Right lobe of liver (tissue), 6 donors: ENCODE results near the gene CLPTM1. TPM values are rescaled to one million over a fixed set of nuclear protein-coding genes. Genes with fewer than 3 reads are reported as not detected.

ENCODE experiments used
- ATAC-seq, 4 donors: fragments of 200-7000 bp; cut with Tn5 transposase; one replicate each; pipeline ENCODE4 v1.9.1; 2020; ENCODE audit warnings: mild to moderate bottlenecking in 4 of 4, moderate library complexity in 4 of 4
- DNase-seq, 3 donors: peaks; one replicate each; pipeline ENCODE4 v3.0.0-alpha.2; 2020
- H3K27ac ChIP-seq, 3 donors: fragments of 200-600 bp; one replicate each; pipeline ENCODE4 v1.8.0; 2022
- H3K27me3 ChIP-seq, 2 donors: fragments of 200-600 bp; one replicate each; pipeline ENCODE4 v1.8.0; 2022
- H3K36me3 ChIP-seq, 4 donors: fragments of 200-600 bp; sonication (generic) in 1 of 4; one replicate each; pipeline versions ENCODE4 v1.5.1 to v1.8.0; 2017 to 2022; ENCODE audit warnings: control low read depth in 1 of 4
- H3K4me1 ChIP-seq, 4 donors: fragments of 200-600 bp; sonication (generic) in 1 of 4; one replicate each; pipeline versions ENCODE4 v1.5.1 to v1.8.0; 2017 to 2022; ENCODE audit warnings: control low read depth in 1 of 4
- H3K4me3 ChIP-seq, 3 donors: fragments of 200-600 bp; one replicate each; pipeline ENCODE4 v1.8.0; 2022
- H3K9me3 ChIP-seq, 4 donors: fragments of 200-600 bp; sonication (generic) in 1 of 4; one replicate each; pipeline versions ENCODE4 v1.5.1 to v1.8.0; 2017 to 2022; ENCODE audit warnings: control low read depth in 1 of 4
- POLR2A ChIP-seq: fragments of 450-650 bp; IDR thresholded peaks from one replicate; pipeline ENCODE4 v1.6.1; 2017; ENCODE audit warnings: antibody characterized with exemption, mild to moderate bottlenecking
- WGBS: methylation state at CpG from one replicate; pipeline ENCODE4 v1.1.6; 2018; ENCODE audit warnings: low coverage, low lambda C conversion rate; ENCODE audit not compliant: insufficient coverage; ENCODE audit errors: missing lambda C conversion rate; 5-methylcytosine and 5-hydroxymethylcytosine counted together
- intact Hi-C, 2 donors: fragments of 100-400 bp; cut with DNase I; formaldehyde crosslinking; loops; one replicate each; pipeline versions ENCODE4 v1.11.2 to v1.14.1; 2022
- total RNA-seq, 6 experiments: library from RNA; depleted of rRNA in 2 of 6; stranded (reverse); fragments of >200 nt in 2 of 6; fragmentation: NEBNext Ultra II Directional in 3 of 6; extraction: Animal tissue kit (Norgen Biotek cat#: 25700) in 3 of 6; gene quantifications; one replicate each; pipeline versions ENCODE4 v1.1.0 to v1.2.4, GENCODE V29; 2016 to 2023
- TF ChIP-seq, protein P1 (sequence below), 4 donors: fragments of 200-600 bp in 3 of 4; fragments of 450-650 bp in 1 of 4; IDR thresholded peaks; one replicate each; pipeline versions ENCODE4 v1.5.1 to v1.8.0; 2016 to 2022; ENCODE audit warnings: antibody characterized with exemption in 4 of 4, mild to moderate bottlenecking in 2 of 4
- donor health status: DM: no; HTN: yes; CAD: no.
- donor health status: DM: no; HTN: no; CAD: no.
- donor health status: DM: no; HTN: no; CAD: no.
- donor health status: DM: no; HTN: yes; CAD: no.
- donor health status: DM: no; HTN: yes; CAD: no.

The CLPTM1 gene
- total RNA-seq, 6 experiments from 2014 or later = 78.7 to 90.6 (median 83.9) TPM

DNA sequence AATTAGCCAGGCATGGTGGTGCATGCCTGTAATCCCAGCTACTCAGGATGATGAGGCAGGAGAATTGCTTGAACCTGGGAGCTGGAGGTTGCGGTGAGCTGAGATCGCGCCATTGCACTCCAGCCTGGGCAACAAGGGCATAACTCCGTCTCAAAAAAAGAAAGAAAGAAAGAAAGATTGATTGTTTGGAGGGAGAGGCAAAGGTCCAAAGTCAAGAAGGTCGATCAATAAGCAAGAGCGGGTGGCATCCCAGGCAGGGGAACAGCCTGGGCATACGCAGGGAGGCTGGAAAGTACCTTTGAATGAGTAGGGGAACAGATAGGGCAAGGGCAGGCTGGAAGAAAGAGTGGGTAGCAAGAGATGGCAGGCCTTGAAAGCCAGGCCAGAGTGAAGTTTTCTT, 25.1 kb upstream of the CLPTM1 start:
- Histone ChIP-seq H3K9me3 (no peaks in the 10 kb centered on the region), H3K4me1 (peaks cover 0 to 76% (median 31%) of the 10 kb centered on the region in 4 donors), H3K27ac (peak overlapping the region in 2 of 3 donors; percentile 66 to 85), H3K36me3 (no peaks in the 10 kb centered on the region), H3K4me3 (no peak overlapping the region), H3K27me3 (no peaks in the 10 kb centered on the region)
- DNase-seq (peak in 1 of 3 donors; percentile 73), ATAC-seq (peak; percentile 27 to 55 (median 49))
- TF ChIP-seq, protein P1, sequence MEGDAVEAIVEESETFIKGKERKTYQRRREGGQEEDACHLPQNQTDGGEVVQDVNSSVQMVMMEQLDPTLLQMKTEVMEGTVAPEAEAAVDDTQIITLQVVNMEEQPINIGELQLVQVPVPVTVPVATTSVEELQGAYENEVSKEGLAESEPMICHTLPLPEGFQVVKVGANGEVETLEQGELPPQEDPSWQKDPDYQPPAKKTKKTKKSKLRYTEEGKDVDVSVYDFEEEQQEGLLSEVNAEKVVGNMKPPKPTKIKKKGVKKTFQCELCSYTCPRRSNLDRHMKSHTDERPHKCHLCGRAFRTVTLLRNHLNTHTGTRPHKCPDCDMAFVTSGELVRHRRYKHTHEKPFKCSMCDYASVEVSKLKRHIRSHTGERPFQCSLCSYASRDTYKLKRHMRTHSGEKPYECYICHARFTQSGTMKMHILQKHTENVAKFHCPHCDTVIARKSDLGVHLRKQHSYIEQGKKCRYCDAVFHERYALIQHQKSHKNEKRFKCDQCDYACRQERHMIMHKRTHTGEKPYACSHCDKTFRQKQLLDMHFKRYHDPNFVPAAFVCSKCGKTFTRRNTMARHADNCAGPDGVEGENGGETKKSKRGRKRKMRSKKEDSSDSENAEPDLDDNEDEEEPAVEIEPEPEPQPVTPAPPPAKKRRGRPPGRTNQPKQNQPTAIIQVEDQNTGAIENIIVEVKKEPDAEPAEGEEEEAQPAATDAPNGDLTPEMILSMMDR (IDR thresholded peaks at IDR 0.05) = no peak
- no peak for TF ChIP-seq POLR2A
- WGBS = 22% methylated on average over 7 of the region's 7 CpGs
- intact Hi-C loops = no loop called here

- no peak for TF ChIP-seq POLR2A
- TF ChIP-seq, protein P1 (IDR thresholded peaks at IDR 0.05) = no peak
- Histone ChIP-seq H3K27me3 (no peaks in the 10 kb centered on the region), H3K27ac (peak overlapping the region in 1 of 3 donors; percentile 66), H3K9me3 (no peaks in the 10 kb centered on the region), H3K36me3 (no peaks in the 10 kb centered on the region), H3K4me1 (peaks cover 0 to 76% (median 30%) of the 10 kb centered on the region in 4 donors), H3K4me3 (no peak overlapping the region)
- no peak for DNase-seq
- 94% methylated on average over 2 of the region's 4 CpGs for WGBS
- ATAC-seq = no peak
- intact Hi-C loops = no loop called here
These were observed 23.6 kb upstream of the CLPTM1 start for GRCh38 chr19:44931541-44931940.

- WGBS = 35% methylated on average over 5 of the region's 5 CpGs
- DNase-seq = peak; percentile 58 to 78 (median 75)
- intact Hi-C loops = no loop called here
These were observed 15.5 kb upstream of the CLPTM1 start for GRCh38 chr19:44939668-44940067.

DNA sequence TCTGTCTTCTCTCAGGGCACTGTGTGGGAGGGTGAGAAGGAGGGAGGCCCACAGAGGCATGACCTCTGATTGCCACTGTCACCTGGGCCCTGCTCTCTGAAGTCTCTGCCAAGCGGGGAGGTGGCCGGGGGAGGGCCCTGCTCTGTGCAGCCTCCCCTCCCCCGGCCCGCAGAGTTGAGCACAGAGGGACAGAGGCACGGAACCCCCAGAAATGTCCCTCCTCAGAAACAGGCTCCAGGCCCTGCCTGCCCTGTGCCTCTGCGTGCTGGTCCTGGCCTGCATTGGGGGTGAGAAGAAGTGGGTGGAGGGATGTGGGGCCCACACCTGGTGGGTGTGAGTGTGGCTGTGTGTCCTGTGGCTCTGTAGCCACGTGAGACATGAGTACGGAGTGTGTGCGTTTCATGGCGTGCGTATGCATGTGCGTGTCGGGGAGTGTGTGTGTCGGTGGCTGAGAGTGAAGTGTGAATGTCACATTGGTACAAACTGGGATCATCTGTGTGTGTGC, 13.1 kb upstream of the CLPTM1 start, which contains the start of gene APOC4:
Gene APOC4 (plus strand): TSS at position 171 of the 505 bp plus-strand sequence. CDS start 41 bp downstream, at position 212.
- DNase-seq (peak; percentile 79 to 94 (median 92)), ATAC-seq (peak; percentile 60 to 80 (median 68))
- Histone ChIP-seq H3K36me3 (no peaks in the 10 kb centered on the region), H3K9me3 (no peaks in the 10 kb centered on the region), H3K27me3 (no peaks in the 10 kb centered on the region), H3K4me1 (peaks cover 0 to 19% (median 6%) of the 10 kb centered on the region in 4 donors), H3K4me3 (peak within 1 kb of the TSS; percentile 42 to 85 (median 78)), H3K27ac (peak within 1 kb of the TSS; percentile 74 to 96 (median 91))
- WGBS = 41% methylated on average over 6 of the region's 14 CpGs
- TF ChIP-seq POLR2A = peak; percentile 75
- TF ChIP-seq, protein P1 (IDR thresholded peaks at IDR 0.05) = no peak
- intact Hi-C loops = no loop called here

More at GRCh38 chr19:44939668-44940067, 15.5 kb upstream of the CLPTM1 start:
- TF ChIP-seq, protein P1 (IDR thresholded peaks at IDR 0.05) = no peak
- no peak for TF ChIP-seq POLR2A
- Histone ChIP-seq H3K27me3 (no peaks in the 10 kb centered on the region), H3K4me1 (peaks cover 0 to 43% (median 13%) of the 10 kb centered on the region in 4 donors), H3K4me3 (no peak overlapping the region), H3K9me3 (no peaks in the 10 kb centered on the region), H3K27ac (peak overlapping the region; percentile 72 to 96 (median 91)), H3K36me3 (no peaks in the 10 kb centered on the region)
- ATAC-seq = peak; percentile 14 to 36 (median 32)
